Measurements from ENCODE around the gene ITPKB.
A peak's percentile ranks its signal among the peaks of the same experiment; 100 is the strongest.

The ITPKB gene

DNA sequence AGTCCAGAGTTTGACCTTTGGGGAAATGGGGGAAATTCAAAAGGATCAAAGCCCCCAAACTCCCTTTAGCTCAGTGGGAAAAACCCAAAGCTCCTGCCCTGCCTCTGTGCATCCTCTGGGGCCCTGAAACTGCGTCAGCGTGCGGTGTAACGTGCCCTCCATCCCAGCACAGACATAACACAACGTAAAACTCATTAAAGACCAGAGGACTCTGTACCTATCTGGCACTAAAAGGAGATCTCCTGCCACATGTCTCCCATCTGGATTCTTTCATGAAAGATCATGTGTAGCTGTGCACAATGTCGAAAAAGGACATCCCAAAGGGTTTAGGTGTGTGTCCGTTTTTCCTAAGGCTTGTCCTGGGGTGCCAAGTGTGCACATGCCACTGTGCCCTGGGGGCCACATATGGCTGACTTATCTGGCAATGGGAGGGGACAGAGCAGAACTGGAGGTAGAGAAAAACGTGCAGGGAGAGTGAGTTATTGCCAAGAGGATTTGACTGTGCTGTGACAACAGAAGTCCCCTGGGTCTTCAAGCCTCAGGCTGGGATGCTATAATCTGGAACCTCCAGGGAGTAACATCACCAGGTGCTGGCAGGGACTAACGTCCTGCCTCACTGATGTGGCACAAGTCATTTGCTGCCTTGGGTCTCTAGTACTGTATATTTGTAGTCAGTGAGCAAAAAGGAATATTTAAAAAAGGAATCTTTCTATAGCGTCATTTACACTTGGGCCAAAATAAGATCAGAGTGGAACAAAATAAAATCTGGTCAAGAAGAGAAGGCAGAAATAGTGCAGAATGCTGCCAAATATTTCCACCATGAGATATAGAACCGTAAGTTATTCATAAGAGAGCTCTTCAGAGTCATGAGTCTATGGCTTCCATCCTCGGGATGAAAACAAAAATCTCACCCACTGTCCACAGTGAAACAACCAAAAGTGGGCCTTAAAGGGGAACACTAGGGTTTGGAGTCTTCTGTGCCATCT is 52.3 kb downstream of the ITPKB start:
- H3K9me3 ChIP-seq (ENCODE audit: control insufficient read depth in 2 of 2, low read length in 2 of 2), result no peaks in the 10 kb centered on the region
- peak overlapping the region in 1 of 2 donors; percentile 8 for H3K4me3 ChIP-seq (ENCODE audit: low read length in 2 of 2)
- peaks cover 97% of the 10 kb centered on the region for H3K4me1 ChIP-seq (ENCODE audit: control insufficient read depth, insufficient read depth, low read length)
- peaks cover 4% of the 10 kb centered on the region in 2 donors for H3K36me3 ChIP-seq (ENCODE audit: control insufficient read depth in 2 of 2, insufficient read depth in 2 of 2, low read length in 2 of 2)
- H3K27ac ChIP-seq (ENCODE audit: low read length), result peak overlapping the region; percentile 94
- peak overlapping the region; percentile 2 to 60 for H3K9ac ChIP-seq (ENCODE audit: low read length in 2 of 2)
- H3K27me3 ChIP-seq (ENCODE audit: control insufficient read depth in 1 of 2, insufficient read depth in 2 of 2, low read length in 2 of 2), result no peaks in the 10 kb centered on the region

DNA sequence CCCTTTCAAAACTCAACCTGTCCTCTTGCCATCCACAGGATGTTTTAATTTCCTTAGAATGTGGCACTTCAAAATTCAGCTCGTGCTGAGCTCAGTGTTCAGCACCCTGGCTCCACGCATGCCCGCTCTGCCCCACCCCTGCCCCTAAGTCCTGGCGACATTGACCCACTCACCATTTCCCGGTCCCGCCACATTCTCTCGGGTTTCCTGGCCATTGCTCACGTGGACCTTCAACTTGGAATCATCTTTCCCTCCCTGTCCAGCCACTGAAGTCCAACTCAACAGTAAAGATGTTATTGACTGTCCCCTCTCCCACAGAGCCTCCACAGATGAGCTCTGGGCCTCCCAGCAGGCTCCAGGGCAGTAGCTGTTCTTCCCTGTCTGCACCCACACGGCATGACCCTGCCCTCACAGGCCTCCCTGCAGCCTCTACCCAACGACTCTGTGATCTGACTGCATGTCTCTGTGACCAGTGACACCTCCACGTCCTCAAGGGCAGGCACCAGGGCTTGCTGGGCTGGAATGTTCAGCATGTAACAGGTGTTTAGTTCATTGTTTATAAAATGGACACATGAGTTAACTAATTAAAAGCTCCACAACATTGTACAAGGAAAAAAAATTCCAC is 53.8 kb downstream of the ITPKB start:
- H3K27me3 ChIP-seq (ENCODE audit: control insufficient read depth in 1 of 2, insufficient read depth in 2 of 2, low read length in 2 of 2), result no peaks in the 10 kb centered on the region
- H3K27ac ChIP-seq (ENCODE audit: low read length), result peak overlapping the region; percentile 94
- no peak overlapping the region for H3K4me3 ChIP-seq (ENCODE audit: low read length in 2 of 2)
- H3K36me3 ChIP-seq (ENCODE audit: control insufficient read depth in 2 of 2, insufficient read depth in 2 of 2, low read length in 2 of 2), result peaks cover 4% of the 10 kb centered on the region in 2 donors
- H3K4me1 ChIP-seq (ENCODE audit: control insufficient read depth, insufficient read depth, low read length), result peaks cover 97% of the 10 kb centered on the region
- no peaks in the 10 kb centered on the region for H3K9me3 ChIP-seq (ENCODE audit: control insufficient read depth in 2 of 2, low read length in 2 of 2)
- H3K9ac ChIP-seq (ENCODE audit: low read length in 2 of 2), result no peak overlapping the region

DNA sequence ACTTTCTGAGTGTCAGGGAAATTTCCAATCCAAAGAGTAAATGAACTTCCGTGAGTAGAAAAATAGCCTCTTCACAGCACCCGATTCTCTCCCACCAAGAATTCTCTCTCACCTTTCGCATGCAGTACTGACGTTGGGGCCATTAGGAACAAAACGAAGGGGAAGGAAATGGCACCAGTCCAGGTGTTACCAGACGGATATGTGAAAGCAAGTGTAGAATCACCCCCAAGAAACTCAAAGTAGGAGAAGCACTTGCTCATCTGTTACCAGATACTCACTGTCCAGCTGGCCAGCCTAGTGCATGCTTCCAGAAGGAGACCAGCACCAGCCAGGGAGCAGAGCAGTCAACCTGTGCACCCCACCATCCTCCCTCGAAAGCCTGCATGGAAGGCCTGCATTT is 55.1 kb downstream of the ITPKB start:
- Histone ChIP-seq H3K27ac (ENCODE audit: low read length) (no peak overlapping the region), H3K36me3 (ENCODE audit: control insufficient read depth in 2 of 2, insufficient read depth in 2 of 2, low read length in 2 of 2) (peaks cover 4% of the 10 kb centered on the region in 2 donors), H3K27me3 (ENCODE audit: control insufficient read depth in 1 of 2, insufficient read depth in 2 of 2, low read length in 2 of 2) (no peaks in the 10 kb centered on the region), H3K9me3 (ENCODE audit: control insufficient read depth in 2 of 2, low read length in 2 of 2) (no peaks in the 10 kb centered on the region), H3K4me3 (ENCODE audit: low read length in 2 of 2) (no peak overlapping the region), H3K9ac (ENCODE audit: low read length in 2 of 2) (peak overlapping the region in 1 of 2 donors; percentile 1), H3K4me1 (ENCODE audit: control insufficient read depth, insufficient read depth, low read length) (peaks cover 96% of the 10 kb centered on the region)

DNA sequence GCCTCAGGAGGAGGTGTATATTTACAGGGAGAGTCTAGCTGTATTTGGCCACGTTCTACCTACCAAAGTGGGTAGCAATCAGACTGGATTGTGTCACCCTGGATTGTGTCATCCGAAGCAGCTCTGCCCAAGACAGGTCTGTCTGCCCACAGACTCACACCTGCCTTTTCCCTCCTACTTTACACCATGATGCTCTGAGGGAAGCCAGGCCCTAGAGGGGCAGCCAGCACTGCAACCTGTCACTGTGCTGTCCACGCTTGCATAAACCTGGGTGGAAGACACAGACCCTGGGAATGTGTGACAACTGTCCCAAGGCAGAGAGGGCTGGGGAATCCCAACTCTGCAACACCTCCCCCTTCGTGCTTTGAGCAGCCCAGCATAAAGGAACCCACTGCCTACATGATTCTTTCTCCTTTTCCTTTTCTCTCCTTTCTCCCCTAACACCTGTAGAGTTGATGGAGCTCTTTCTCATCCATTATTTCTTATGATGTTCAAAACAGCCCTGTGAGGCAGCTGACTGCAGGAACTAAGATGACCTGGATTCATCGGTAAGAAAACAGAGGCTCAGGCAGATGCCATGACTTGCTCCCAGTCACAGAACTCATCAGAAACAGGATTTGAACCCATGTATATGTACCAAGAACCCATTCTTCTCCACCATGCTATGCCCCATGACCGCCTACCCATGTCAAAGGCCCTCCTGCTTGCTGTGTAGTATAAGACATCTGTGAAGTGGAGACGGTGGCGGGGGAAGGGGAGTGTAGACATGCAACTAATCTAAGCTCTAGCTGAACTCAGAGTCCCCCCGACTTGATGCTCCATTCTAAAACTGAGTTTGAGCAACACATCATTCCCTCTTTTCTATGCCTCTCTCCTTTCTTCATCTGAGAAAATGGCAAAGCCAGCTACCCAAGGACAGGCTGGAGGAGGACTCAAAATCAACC is 55.9 kb downstream of the ITPKB start:
- Histone ChIP-seq H3K9me3 (ENCODE audit: control insufficient read depth in 2 of 2, low read length in 2 of 2) (no peaks in the 10 kb centered on the region), H3K9ac (ENCODE audit: low read length in 2 of 2) (peak overlapping the region; percentile 0 to 55), H3K27me3 (ENCODE audit: control insufficient read depth in 1 of 2, insufficient read depth in 2 of 2, low read length in 2 of 2) (no peaks in the 10 kb centered on the region), H3K4me3 (ENCODE audit: low read length in 2 of 2) (peak overlapping the region in 1 of 2 donors; percentile 8), H3K36me3 (ENCODE audit: control insufficient read depth in 2 of 2, insufficient read depth in 2 of 2, low read length in 2 of 2) (peaks cover 4% of the 10 kb centered on the region in 2 donors), H3K27ac (ENCODE audit: low read length) (peak overlapping the region; percentile 93), H3K4me1 (ENCODE audit: control insufficient read depth, insufficient read depth, low read length) (peaks cover 96% of the 10 kb centered on the region)

DNA sequence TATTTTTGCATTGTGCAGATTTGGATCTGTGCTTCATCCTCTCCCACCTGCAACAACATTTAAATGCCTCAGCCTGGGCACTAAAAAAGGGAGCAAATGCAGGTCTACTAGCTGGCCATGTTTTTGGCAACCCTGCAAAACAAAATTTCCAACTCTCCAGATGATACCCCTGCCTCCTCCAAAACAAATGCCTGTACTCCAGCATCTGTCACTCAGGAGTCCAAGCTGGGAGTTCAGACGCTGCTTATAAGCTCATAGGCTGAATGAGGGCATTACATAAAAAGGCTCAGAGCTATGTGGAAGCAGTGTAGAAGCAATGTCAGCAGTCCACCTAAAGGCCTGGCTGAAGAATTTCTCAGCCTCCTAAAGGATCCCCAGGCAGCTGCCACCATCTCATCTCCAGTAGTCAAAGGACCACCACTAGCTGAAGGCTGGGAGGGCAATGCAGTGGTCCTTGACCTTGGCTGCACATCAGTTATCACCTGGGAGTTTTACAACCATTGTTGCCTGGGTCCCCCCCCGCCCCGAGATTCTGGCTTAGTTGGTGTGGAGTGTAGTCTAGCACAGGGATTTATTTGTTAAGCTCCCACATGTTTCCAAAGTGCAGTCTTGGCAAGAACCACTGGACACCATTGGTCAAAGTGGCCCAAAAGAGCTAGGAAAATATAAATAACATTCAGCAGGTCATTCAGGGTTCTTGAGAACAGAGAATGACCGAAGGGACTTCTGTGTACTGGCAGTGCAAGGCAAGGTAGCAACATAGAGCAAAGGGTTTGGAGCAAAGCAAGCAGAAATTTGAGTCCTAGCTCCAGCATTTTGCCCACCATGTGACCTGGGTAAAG is 57.2 kb downstream of the ITPKB start:
- Histone ChIP-seq H3K4me3 (ENCODE audit: low read length in 2 of 2) (peak overlapping the region; percentile 1 to 22), H3K9ac (ENCODE audit: low read length in 2 of 2) (peak overlapping the region in 1 of 2 donors; percentile 0), H3K27me3 (ENCODE audit: control insufficient read depth in 1 of 2, insufficient read depth in 2 of 2, low read length in 2 of 2) (no peaks in the 10 kb centered on the region), H3K36me3 (ENCODE audit: control insufficient read depth in 2 of 2, insufficient read depth in 2 of 2, low read length in 2 of 2) (peaks cover 4% of the 10 kb centered on the region in 2 donors), H3K27ac (ENCODE audit: low read length) (peak overlapping the region; percentile 93), H3K4me1 (ENCODE audit: control insufficient read depth, insufficient read depth, low read length) (peaks cover 96% of the 10 kb centered on the region), H3K9me3 (ENCODE audit: control insufficient read depth in 2 of 2, low read length in 2 of 2) (no peaks in the 10 kb centered on the region)

DNA sequence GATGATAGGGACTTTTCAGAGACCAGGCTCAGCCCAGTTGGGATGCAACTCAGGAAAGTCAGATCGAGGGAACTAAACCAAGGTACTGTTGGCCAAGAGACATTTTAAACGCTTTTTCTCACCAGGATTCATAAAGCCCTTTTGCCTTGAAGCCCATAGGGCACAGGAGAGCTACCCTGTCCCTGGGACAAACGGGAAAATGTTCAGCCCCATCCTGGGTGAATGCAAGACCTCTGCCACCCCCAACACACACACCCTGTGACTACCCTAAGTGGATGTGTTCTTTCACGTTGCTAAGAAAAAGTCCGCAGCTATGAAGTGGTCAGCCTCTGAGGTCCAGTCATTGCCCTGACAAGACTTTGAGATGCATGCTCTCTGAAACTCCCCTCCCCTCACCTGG is 58.4 kb downstream of the ITPKB start:
- Histone ChIP-seq H3K27ac (ENCODE audit: low read length) (peak overlapping the region; percentile 93), H3K9ac (ENCODE audit: low read length in 2 of 2) (peak overlapping the region; percentile 77 to 90), H3K4me1 (ENCODE audit: control insufficient read depth, insufficient read depth, low read length) (peaks cover 96% of the 10 kb centered on the region), H3K9me3 (ENCODE audit: control insufficient read depth in 2 of 2, low read length in 2 of 2) (no peaks in the 10 kb centered on the region), H3K27me3 (ENCODE audit: control insufficient read depth in 1 of 2, insufficient read depth in 2 of 2, low read length in 2 of 2) (no peaks in the 10 kb centered on the region), H3K4me3 (ENCODE audit: low read length in 2 of 2) (peak overlapping the region; percentile 51 to 76), H3K36me3 (ENCODE audit: control insufficient read depth in 2 of 2, insufficient read depth in 2 of 2, low read length in 2 of 2) (peaks cover 4% of the 10 kb centered on the region in 2 donors)

DNA sequence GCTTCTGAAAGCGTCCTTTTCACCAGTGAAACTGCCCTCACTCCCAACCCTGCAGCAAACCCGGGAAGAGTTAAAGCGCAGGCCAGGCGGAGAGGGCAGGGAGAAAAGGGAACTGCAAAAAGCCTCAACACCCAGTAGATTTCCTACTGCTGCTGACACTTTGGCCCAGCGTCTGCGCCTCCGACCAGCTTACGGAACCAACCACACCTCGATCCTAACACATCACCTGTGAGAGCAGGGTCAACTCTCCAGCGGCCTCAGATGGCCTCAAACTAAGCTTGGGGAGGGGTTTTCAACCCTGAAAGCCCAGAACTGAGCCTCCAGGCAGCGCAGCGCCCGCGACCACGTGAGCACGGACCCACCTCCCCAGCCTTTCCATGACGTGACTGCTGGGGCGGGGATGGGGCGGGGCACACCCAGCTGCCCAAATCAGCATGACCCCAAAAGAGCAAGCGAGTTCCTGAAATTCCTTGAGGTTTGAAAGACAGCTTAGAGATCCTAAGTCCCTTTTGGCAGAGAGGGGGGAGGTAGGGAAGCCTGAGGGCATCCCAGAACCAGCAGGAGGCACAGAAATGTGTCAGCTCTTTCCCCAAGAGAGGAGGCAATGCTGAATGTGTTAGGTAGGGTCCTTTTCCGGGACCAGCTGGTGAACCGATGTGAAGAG is 59.1 kb downstream of the ITPKB start:
- Histone ChIP-seq H3K4me1 (ENCODE audit: control insufficient read depth, insufficient read depth, low read length) (peaks cover 96% of the 10 kb centered on the region), H3K36me3 (ENCODE audit: control insufficient read depth in 2 of 2, insufficient read depth in 2 of 2, low read length in 2 of 2) (peaks cover 4% of the 10 kb centered on the region in 2 donors), H3K4me3 (ENCODE audit: low read length in 2 of 2) (peak overlapping the region; percentile 51 to 76), H3K27ac (ENCODE audit: low read length) (peak overlapping the region; percentile 93), H3K27me3 (ENCODE audit: control insufficient read depth in 1 of 2, insufficient read depth in 2 of 2, low read length in 2 of 2) (no peaks in the 10 kb centered on the region), H3K9me3 (ENCODE audit: control insufficient read depth in 2 of 2, low read length in 2 of 2) (no peaks in the 10 kb centered on the region), H3K9ac (ENCODE audit: low read length in 2 of 2) (peak overlapping the region; percentile 77 to 90)

DNA sequence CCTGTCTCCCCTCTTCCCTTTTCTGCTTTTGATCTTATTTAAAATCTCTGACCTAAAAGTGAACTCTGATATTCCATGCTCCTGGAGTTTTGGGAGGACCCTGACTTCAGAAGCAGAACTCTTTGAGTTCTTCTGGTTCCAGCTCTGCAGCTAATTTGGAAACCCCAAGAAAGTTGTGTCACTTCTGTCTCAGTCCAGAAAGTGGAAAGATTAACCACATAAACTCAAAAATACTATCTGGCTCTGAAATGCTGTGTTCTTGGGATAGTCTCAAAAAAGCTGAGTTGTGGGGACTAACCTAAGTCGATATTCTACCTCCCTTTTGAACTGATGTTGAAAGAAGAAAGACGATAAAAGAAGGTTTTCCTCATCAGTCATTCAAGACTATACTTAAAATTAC is 59.8 kb downstream of the ITPKB start:
- H3K36me3 ChIP-seq (ENCODE audit: control insufficient read depth in 2 of 2, insufficient read depth in 2 of 2, low read length in 2 of 2), result peaks cover 0 to 4% of the 10 kb centered on the region in 2 donors
- peak overlapping the region; percentile 93 for H3K27ac ChIP-seq (ENCODE audit: low read length)
- H3K4me3 ChIP-seq (ENCODE audit: low read length in 2 of 2), result peak overlapping the region in 1 of 2 donors; percentile 76
- no peaks in the 10 kb centered on the region for H3K27me3 ChIP-seq (ENCODE audit: control insufficient read depth in 1 of 2, insufficient read depth in 2 of 2, low read length in 2 of 2)
- H3K9ac ChIP-seq (ENCODE audit: low read length in 2 of 2), result peak overlapping the region in 1 of 2 donors; percentile 77
- peaks cover 95% of the 10 kb centered on the region for H3K4me1 ChIP-seq (ENCODE audit: control insufficient read depth, insufficient read depth, low read length)
- H3K9me3 ChIP-seq (ENCODE audit: control insufficient read depth in 2 of 2, low read length in 2 of 2), result no peaks in the 10 kb centered on the region

DNA sequence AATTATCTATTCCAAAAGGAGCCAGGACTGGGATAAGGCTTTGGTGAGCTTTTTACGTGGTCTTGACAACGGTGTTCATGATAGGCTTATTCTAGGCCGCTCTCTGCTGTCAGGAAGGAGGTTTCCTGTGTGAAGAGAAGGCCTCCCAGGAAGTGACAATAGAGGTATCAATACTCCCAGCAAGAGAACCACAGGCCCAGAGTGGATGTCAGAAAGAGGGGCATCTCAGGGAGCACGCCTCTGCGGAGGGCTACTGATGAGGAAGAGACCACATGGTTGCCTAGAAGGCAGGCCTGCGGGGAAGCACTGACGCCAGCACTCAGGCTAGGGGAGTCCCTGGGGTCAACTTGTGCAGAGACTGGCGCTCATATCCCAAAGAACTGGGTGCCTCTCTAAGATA is 60.4 kb downstream of the ITPKB start:
- Histone ChIP-seq H3K27me3 (ENCODE audit: control insufficient read depth in 1 of 2, insufficient read depth in 2 of 2, low read length in 2 of 2) (no peaks in the 10 kb centered on the region), H3K9ac (ENCODE audit: low read length in 2 of 2) (no peak overlapping the region), H3K36me3 (ENCODE audit: control insufficient read depth in 2 of 2, insufficient read depth in 2 of 2, low read length in 2 of 2) (no peaks in the 10 kb centered on the region), H3K4me1 (ENCODE audit: control insufficient read depth, insufficient read depth, low read length) (peaks cover 97% of the 10 kb centered on the region), H3K9me3 (ENCODE audit: control insufficient read depth in 2 of 2, low read length in 2 of 2) (no peaks in the 10 kb centered on the region), H3K4me3 (ENCODE audit: low read length in 2 of 2) (no peak overlapping the region), H3K27ac (ENCODE audit: low read length) (peak overlapping the region; percentile 93)
